Measurements from ENCODE around the gene LMTK3. TPM values are rescaled to one million over a fixed set of nuclear protein-coding genes. Genes with fewer than 3 reads are reported as not detected.

The LMTK3 gene
- total and polyA plus RNA-seq, 2 of the 4 experiments (the other 2 are of a cell fraction): 0.18 to 0.87 TPM

GRCh38 chr19:48443256-48443655 lies 68.4 kb downstream of the LMTK3 start:
- Histone ChIP-seq H2BK5ac (ENCODE audit: low read depth, low read length, poor library complexity, severe bottlenecking) (no peak overlapping the region), H4K91ac (ENCODE audit: insufficient read depth, low read depth, low read length) (no peak overlapping the region), H4K8ac (ENCODE audit: low read depth in 2 of 2, low read length in 2 of 2) (no peak overlapping the region), H3K9me1 (ENCODE audit: insufficient read depth, low read length) (peaks cover 4% of the 10 kb centered on the region), H2AK9ac (replicated peaks; ENCODE audit: low read depth, low read length, poor library complexity) (no peak overlapping the region), H3K4me1 (ENCODE audit: control insufficient read depth, insufficient read depth, low read length) (peaks cover 8% of the 10 kb centered on the region), H3K36me3 (ENCODE audit: control insufficient read depth, insufficient read depth, low read length) (peaks cover 2% of the 10 kb centered on the region; the same call in 1 of the 2 replicates), H3K4me3 (ENCODE audit: insufficient read depth, low read depth, low read length) (peak overlapping the region; percentile 5; the same call in 1 of the 2 replicates), H2BK20ac (ENCODE audit: low read depth, low read length) (no peak overlapping the region), H2BK120ac (ENCODE audit: low read depth, low read length) (no peak overlapping the region), H3K27ac (ENCODE audit: insufficient read depth, low read length) (no peak overlapping the region), H3K18ac (ENCODE audit: low read depth, low read length) (no peak overlapping the region), H4K5ac (ENCODE audit: low read depth, low read length) (no peak overlapping the region), H3K79me1 (ENCODE audit: low read depth in 1 of 2, low read length in 2 of 2) (peaks cover 7 to 18% of the 10 kb centered on the region in 2 experiments), H3K4ac (ENCODE audit: low read depth, low read length) (no peak overlapping the region), H2AFZ (replicated peaks; ENCODE audit: low read length, poor library complexity) (peak overlapping the region; percentile 96), H3K14ac (replicated peaks; ENCODE audit: low read depth, low read length) (no peak overlapping the region), H4K20me1 (ENCODE audit: insufficient read depth, low read length) (no peaks in the 10 kb centered on the region), H3K9me3 (ENCODE audit: control insufficient read depth, insufficient read depth, low read length) (no peaks in the 10 kb centered on the region), H2BK15ac (ENCODE audit: low read depth, low read length) (no peak overlapping the region), H3K56ac (ENCODE audit: extremely low read depth, insufficient read depth, low read length) (no peak overlapping the region), H3K27me3 (ENCODE audit: control insufficient read depth, insufficient read depth, low read length) (peaks cover 19% of the 10 kb centered on the region), H3K9ac (ENCODE audit: low read depth, low read length) (no peak overlapping the region), H2AK5ac (ENCODE audit: low read depth, low read length) (no peak overlapping the region), H3K4me2 (ENCODE audit: low read depth, low read length) (no peak overlapping the region), H3K23ac (ENCODE audit: low read depth, low read length) (no peak overlapping the region)
- no TSS peak for BruUV-seq (replicated peaks)
- ChIA-PET CTCF (no interaction called here), POLR2A (ENCODE audit: unreplicated experiment) (no interaction called here)
- dilution Hi-C loops (cut with HindIII; ENCODE audit: low sequenced_read_pairs, unreplicated experiment) (no loop called here), intact Hi-C loops (cut with micrococcal nuclease) (no loop called here), in situ Hi-C loops (cut with MboI; ENCODE audit: low sequenced_read_pairs) (no loop called here)
- WGBS, 2 experiments (ENCODE audit: extremely low coverage in 2 of 2, insufficient read length in 1 of 2): 16% methylated on average over 5 of the region's 60 CpGs; no CpG with 5 or more reads in 1 of the 2 experiments
- TF ChIP-seq RAD21 (IDR thresholded peaks at IDR 0.05; ENCODE audit: low read length) (no peak), CEBPB (IDR thresholded peaks at IDR 0.05; ENCODE audit: low read depth, low read length) (no peak), POLR2A (IDR thresholded peaks at IDR 0.05; ENCODE audit: low read depth, low read length) (no peak), MXI1 (IDR thresholded peaks at IDR 0.05; ENCODE audit: borderline replicate concordance, low read depth, low read length) (no peak), NFE2L2 (IDR thresholded peaks at IDR 0.05; ENCODE audit: low read depth, low read length) (no peak)
- no peak for ATAC-seq (ENCODE audit: low read depth)
- DNase-seq: no peak

All from IMR-90 (cell line).